ENCODE measurements around the gene CTDSPL. TPM values are rescaled to one million over a fixed set of nuclear protein-coding genes. Genes with fewer than 3 reads are reported as not detected.

CTDSPL gene
- total RNA-seq, 1 experiment from 2014 or later, result 34.4 TPM

DNA sequence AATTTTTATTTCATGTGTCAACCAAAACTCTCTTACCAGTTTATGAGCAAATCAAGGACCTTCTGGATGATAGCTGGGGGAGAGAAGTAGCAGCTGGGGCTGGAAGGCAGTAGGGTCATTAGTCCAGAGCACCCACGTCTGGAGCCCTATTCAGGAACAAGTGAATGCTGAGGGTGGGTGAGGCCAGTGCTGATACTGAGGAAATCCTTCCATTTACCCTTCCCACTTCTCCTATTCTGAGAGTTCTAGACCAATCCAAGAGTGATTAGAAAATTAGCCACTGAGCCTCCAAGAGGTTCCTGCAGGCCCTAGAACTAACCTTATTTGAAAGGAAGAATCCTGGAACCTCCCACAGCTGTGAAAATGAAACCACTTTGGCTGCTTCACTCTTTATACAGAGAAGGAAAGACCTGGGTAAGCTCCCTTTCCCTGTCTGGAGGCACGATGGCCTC is 82.7 kb downstream of the CTDSPL start:
- Histone ChIP-seq H3K4me3 (replicated peaks in 1 of 2; ENCODE audit: low read depth in 1 of 2, low read length in 2 of 2) (no peak overlapping the region), H3K4me1 (ENCODE audit: control insufficient read depth in 1 of 2, insufficient read depth in 2 of 2, low read length in 2 of 2) (peaks cover 56% of the 10 kb centered on the region in 2 experiments), H3K9me2 (ENCODE audit: insufficient read depth) (no peaks in the 10 kb centered on the region), H3K36me3 (ENCODE audit: control insufficient read depth in 1 of 2, insufficient read depth in 2 of 2, low read length in 2 of 2) (no peaks in the 10 kb centered on the region), H3K27ac (ENCODE audit: low read depth, low read length) (peak overlapping the region; percentile 71; the same call in 1 of the 2 replicates), H3K9me3 (ENCODE audit: control insufficient read depth in 1 of 2, insufficient read depth in 1 of 2, low read depth in 1 of 2, low read length in 2 of 2) (no peaks in the 10 kb centered on the region), H3K79me2 (ENCODE audit: insufficient read depth, low read length) (no peaks in the 10 kb centered on the region), H3K4me2 (ENCODE audit: low read length) (peak overlapping the region; percentile 74), H2AFZ (ENCODE audit: low read depth, low read length, poor library complexity, severe bottlenecking) (no peak overlapping the region), H3K9ac (ENCODE audit: low read length) (peak overlapping the region; percentile 40; the same call in 1 of the 2 replicates), H4K20me1 (ENCODE audit: insufficient read depth) (no peaks in the 10 kb centered on the region), H3K27me3 (ENCODE audit: insufficient read depth, low read length) (no peaks in the 10 kb centered on the region)
- ATAC-seq (no peak), DNase-seq (ENCODE audit: low read depth, low spot score) (no peak)
- intact Hi-C loops (cut with micrococcal nuclease), result no loop called here
- no TSS peak for BruUV-seq (replicated peaks)
- TF ChIP-seq ZFX (IDR thresholded peaks at IDR 0.05) (no peak), SP1 (IDR thresholded peaks at IDR 0.05; ENCODE audit: low read depth) (no peak), JUND (IDR thresholded peaks at IDR 0.05) (no peak), CBX3 (IDR thresholded peaks at IDR 0.05; ENCODE audit: low read depth) (no peak), ATF3 (IDR thresholded peaks at IDR 0.05) (no peak), POLR2A (IDR thresholded peaks at IDR 0.05; ENCODE audit: borderline replicate concordance, extremely low read depth, insufficient read depth, insufficient read length) (no peak), EZH2phosphoT487 (IDR thresholded peaks at IDR 0.05; ENCODE audit: borderline replicate concordance) (no peak), ZNF274 (IDR thresholded peaks at IDR 0.05; ENCODE audit: low read depth, low read length) (no peak), SIN3A (IDR thresholded peaks at IDR 0.05; ENCODE audit: low read depth) (no peak), EZH2 (IDR thresholded peaks at IDR 0.05) (no peak), YY1 (IDR thresholded peaks at IDR 0.05; ENCODE audit: extremely low read depth, insufficient replicate concordance, low read depth, low read length) (no peak), TCF7L2 (IDR thresholded peaks at IDR 0.05; ENCODE audit: borderline replicate concordance, extremely low read depth, insufficient read depth, insufficient read length) (no peak), CEBPB (IDR thresholded peaks at IDR 0.05; ENCODE audit: low read depth) (no peak), FOSL1 (IDR thresholded peaks at IDR 0.05; ENCODE audit: low read depth) (no peak), EGR1 (IDR thresholded peaks at IDR 0.05; ENCODE audit: low read depth) (no peak)
- TF ChIP-seq, protein P1, sequence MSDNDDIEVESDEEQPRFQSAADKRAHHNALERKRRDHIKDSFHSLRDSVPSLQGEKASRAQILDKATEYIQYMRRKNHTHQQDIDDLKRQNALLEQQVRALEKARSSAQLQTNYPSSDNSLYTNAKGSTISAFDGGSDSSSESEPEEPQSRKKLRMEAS (IDR thresholded peaks at IDR 0.05), result no peak
- TF ChIP-seq, protein P2, sequence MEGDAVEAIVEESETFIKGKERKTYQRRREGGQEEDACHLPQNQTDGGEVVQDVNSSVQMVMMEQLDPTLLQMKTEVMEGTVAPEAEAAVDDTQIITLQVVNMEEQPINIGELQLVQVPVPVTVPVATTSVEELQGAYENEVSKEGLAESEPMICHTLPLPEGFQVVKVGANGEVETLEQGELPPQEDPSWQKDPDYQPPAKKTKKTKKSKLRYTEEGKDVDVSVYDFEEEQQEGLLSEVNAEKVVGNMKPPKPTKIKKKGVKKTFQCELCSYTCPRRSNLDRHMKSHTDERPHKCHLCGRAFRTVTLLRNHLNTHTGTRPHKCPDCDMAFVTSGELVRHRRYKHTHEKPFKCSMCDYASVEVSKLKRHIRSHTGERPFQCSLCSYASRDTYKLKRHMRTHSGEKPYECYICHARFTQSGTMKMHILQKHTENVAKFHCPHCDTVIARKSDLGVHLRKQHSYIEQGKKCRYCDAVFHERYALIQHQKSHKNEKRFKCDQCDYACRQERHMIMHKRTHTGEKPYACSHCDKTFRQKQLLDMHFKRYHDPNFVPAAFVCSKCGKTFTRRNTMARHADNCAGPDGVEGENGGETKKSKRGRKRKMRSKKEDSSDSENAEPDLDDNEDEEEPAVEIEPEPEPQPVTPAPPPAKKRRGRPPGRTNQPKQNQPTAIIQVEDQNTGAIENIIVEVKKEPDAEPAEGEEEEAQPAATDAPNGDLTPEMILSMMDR (IDR thresholded peaks at IDR 0.05 in 2 of 3, conservative IDR thresholded peaks at IDR 0.05 in 1 of 3; ENCODE audit: borderline replicate concordance in 1 of 3, insufficient read depth in 1 of 3, low read depth in 2 of 3, low read length in 2 of 3), result no peak
- TF ChIP-seq, protein P3, sequence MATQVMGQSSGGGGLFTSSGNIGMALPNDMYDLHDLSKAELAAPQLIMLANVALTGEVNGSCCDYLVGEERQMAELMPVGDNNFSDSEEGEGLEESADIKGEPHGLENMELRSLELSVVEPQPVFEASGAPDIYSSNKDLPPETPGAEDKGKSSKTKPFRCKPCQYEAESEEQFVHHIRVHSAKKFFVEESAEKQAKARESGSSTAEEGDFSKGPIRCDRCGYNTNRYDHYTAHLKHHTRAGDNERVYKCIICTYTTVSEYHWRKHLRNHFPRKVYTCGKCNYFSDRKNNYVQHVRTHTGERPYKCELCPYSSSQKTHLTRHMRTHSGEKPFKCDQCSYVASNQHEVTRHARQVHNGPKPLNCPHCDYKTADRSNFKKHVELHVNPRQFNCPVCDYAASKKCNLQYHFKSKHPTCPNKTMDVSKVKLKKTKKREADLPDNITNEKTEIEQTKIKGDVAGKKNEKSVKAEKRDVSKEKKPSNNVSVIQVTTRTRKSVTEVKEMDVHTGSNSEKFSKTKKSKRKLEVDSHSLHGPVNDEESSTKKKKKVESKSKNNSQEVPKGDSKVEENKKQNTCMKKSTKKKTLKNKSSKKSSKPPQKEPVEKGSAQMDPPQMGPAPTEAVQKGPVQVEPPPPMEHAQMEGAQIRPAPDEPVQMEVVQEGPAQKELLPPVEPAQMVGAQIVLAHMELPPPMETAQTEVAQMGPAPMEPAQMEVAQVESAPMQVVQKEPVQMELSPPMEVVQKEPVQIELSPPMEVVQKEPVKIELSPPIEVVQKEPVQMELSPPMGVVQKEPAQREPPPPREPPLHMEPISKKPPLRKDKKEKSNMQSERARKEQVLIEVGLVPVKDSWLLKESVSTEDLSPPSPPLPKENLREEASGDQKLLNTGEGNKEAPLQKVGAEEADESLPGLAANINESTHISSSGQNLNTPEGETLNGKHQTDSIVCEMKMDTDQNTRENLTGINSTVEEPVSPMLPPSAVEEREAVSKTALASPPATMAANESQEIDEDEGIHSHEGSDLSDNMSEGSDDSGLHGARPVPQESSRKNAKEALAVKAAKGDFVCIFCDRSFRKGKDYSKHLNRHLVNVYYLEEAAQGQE (IDR thresholded peaks at IDR 0.05; ENCODE audit: low read depth), result no peak
- TF ChIP-seq, protein P4, sequence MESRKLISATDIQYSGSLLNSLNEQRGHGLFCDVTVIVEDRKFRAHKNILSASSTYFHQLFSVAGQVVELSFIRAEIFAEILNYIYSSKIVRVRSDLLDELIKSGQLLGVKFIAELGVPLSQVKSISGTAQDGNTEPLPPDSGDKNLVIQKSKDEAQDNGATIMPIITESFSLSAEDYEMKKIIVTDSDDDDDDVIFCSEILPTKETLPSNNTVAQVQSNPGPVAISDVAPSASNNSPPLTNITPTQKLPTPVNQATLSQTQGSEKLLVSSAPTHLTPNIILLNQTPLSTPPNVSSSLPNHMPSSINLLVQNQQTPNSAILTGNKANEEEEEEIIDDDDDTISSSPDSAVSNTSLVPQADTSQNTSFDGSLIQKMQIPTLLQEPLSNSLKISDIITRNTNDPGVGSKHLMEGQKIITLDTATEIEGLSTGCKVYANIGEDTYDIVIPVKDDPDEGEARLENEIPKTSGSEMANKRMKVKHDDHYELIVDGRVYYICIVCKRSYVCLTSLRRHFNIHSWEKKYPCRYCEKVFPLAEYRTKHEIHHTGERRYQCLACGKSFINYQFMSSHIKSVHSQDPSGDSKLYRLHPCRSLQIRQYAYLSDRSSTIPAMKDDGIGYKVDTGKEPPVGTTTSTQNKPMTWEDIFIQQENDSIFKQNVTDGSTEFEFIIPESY (IDR thresholded peaks at IDR 0.05; ENCODE audit: extremely low read depth, insufficient replicate concordance, low read length), result no peak
- ChIA-PET RAD21 (ENCODE audit: low non-redundant PET in 1 of 2, low total read pairs in 2 of 2, uncharacterized antibody in 2 of 2, unreplicated experiment in 2 of 2) (no interaction called here), POLR2A (no interaction called here), CTCF (no interaction called here)

Data from HCT116 (cell line).